ENCODE data around the gene KLC4.
"Not testable (repeated sequence)": the region's sequence is repeated elsewhere in the genome, so short reads cannot be mapped to it uniquely, and the experiment has no call there.

The KLC4 gene

GRCh38 chr6:43103253-43103876 is 43.9 kb downstream of the KLC4 start:
- ChIA-PET POLR2A (no interaction called here), CTCF (no interaction called here)
- no peak for DNase-seq (ENCODE audit: extremely low spot score)
- TF ChIP-seq, protein P1, sequence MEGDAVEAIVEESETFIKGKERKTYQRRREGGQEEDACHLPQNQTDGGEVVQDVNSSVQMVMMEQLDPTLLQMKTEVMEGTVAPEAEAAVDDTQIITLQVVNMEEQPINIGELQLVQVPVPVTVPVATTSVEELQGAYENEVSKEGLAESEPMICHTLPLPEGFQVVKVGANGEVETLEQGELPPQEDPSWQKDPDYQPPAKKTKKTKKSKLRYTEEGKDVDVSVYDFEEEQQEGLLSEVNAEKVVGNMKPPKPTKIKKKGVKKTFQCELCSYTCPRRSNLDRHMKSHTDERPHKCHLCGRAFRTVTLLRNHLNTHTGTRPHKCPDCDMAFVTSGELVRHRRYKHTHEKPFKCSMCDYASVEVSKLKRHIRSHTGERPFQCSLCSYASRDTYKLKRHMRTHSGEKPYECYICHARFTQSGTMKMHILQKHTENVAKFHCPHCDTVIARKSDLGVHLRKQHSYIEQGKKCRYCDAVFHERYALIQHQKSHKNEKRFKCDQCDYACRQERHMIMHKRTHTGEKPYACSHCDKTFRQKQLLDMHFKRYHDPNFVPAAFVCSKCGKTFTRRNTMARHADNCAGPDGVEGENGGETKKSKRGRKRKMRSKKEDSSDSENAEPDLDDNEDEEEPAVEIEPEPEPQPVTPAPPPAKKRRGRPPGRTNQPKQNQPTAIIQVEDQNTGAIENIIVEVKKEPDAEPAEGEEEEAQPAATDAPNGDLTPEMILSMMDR (IDR thresholded peaks at IDR 0.05; ENCODE audit: control extremely low read depth, extremely low read depth, low read depth, missing control alignments): no peak

DNA sequence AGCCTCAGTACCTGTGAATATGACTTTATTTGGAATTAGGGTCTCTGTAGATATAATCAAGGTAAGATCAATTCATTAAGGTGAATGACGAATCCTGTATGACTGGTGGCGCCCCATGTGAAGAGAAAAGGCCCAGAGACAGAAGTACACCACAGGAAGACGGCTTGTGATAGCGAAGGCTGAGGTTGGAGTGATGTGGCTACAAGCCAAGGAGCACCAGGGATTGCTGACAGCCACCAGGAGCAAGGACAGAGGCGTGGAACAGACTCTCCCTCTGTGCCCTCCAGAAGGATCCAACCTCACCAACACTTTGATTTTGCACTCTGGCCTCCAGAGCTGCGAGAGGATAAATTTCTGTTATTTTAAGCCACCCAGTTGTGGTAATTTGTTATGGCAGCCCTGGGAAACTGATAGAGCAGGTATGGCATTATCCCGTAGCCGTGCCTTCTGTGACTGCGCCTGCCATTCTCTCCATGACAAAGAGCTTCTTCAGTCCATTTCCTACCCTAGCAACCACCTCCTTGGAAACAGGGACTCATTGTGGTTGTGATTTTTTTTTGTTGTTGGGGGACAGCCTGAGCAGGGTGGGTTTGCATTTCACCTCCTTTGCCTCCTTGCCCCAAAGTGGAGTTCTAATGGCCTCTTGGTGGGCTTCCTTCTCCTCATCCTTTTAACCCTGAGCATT is 46.2 kb downstream of the KLC4 start:
- no peak for DNase-seq (ENCODE audit: extremely low spot score)
- TF ChIP-seq, protein P1 (IDR thresholded peaks at IDR 0.05; ENCODE audit: control extremely low read depth, extremely low read depth, low read depth, missing control alignments): no peak
- ChIA-PET POLR2A (no interaction called here), CTCF (no interaction called here)

- POLR2A ChIA-PET: no interaction called here
- DNase-seq (ENCODE audit: extremely low spot score): no peak
- CTCF ChIA-PET: no interaction called here
- TF ChIP-seq, protein P1 (IDR thresholded peaks at IDR 0.05; ENCODE audit: control extremely low read depth, extremely low read depth, low read depth, missing control alignments): no peak
Observed at GRCh38 chr6:43107344-43108062, 48.1 kb downstream of the KLC4 start.

DNA sequence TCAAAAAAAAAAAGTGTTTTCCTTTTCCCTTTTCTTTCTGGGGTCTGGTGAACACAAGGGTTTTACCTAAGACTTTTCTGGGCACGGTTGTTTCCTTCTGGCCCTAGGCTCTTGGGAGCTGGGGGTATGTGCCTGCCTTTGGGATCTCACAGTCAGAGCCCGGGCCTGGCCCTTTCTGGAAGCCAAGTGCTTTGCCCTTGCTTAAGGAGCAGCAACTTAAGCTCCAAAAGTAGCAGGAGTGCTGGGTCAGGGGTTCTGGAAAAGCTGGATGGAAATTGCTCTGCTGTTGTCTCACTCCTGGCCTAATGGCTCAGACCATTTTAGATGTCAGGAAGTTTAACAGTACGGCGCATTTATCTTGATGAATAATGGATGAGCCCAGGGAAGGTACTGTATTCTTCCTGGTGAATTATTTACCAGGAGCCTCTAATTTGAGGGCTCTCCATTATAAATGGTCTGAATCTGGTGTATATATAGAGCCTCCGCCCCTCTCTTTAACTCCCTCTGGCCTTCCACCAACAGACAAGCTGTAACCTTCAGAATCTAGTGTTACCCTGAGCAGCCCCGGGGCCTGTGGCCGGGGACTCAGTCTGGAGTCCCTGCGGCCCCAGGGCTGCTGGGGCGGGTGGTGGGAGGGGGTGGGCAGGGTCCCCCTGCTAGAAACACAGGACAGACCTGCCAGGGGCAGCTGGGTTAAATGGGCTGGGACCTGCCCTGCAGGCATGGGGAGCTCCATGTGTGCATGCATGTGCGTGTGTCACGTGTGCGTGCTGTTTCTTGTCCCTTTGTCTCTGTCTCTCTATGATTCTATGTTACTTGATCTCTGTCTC is 54.2 kb downstream of the KLC4 start:
- no peak for DNase-seq (ENCODE audit: extremely low spot score)
- POLR2A ChIA-PET: no interaction called here
- TF ChIP-seq, protein P1 (IDR thresholded peaks at IDR 0.05; ENCODE audit: control extremely low read depth, extremely low read depth, low read depth, missing control alignments): no peak
- CTCF ChIA-PET: interaction anchor here (1.2 kb wide), 1 partner anchor 11 kb away, joined by 3 read pairs; no protein-coding TSS in a partner anchor

- ChIA-PET POLR2A (no interaction called here), CTCF (interaction anchor here (0.6 kb wide), 1 partner anchor 29 kb away, joined by 3 read pairs; no protein-coding TSS in a partner anchor)
- no peak for DNase-seq (ENCODE audit: extremely low spot score)
- TF ChIP-seq, protein P1 (IDR thresholded peaks at IDR 0.05; ENCODE audit: control extremely low read depth, extremely low read depth, low read depth, missing control alignments): no peak
Observed at GRCh38 chr6:43115365-43115764, 55.9 kb downstream of the KLC4 start.

DNA sequence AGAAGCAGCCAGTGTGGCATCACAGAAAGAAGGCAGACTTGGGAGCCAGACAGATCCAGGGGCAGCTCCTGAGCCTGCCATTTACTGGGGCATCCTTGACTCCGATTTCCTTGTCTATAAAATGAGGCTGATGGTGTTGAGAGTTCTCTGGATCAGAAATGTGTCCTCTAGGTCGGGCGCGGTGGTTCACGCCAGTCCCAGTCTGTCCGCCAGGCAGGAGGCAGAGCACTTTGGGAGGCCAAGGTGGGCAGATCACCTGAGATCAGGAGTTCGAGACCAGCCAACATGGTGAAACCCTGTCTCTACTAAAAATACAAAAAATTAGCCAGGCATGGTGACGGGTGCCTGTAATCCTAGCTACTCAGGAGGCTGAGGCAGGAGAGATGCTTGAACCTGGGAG is 58.0 kb downstream of the KLC4 start:
- ChIA-PET POLR2A (interaction anchor here (0.6 kb wide), 1 partner anchor 158 kb away, joined by 4 read pairs; no protein-coding TSS in a partner anchor), CTCF (interaction anchor here (0.9 kb wide), 1 partner anchor 18 kb away, joined by 3 read pairs; no protein-coding TSS in a partner anchor)
- not testable (repeated sequence) for DNase-seq (ENCODE audit: extremely low spot score)
